PC-9 (cell line): ENCODE measurements around the gene APOL6. TPM values are rescaled to one million over a fixed set of nuclear protein-coding genes. Genes with fewer than 3 reads are reported as not detected.

Experiments
- BruUV-seq: library from RNA; stranded (reverse); fragments of 400-500 nt; replicated peaks from 2 replicates; lab custom pipeline; 2021; lab: Mats Ljungman, UMichigan
- CTCF ChIA-PET: fragments of 300-600 bp; sonication (Branson Sonifier 250); formaldehyde crosslinking; loops from one replicate; lab custom pipeline; 2022; ENCODE audit warnings: antibody characterized with exemption; lab: Charles Lee
- POLR2A ChIA-PET: fragments of 300-600 bp; sonication (Branson Sonifier 250); formaldehyde crosslinking; loops from one replicate; lab custom pipeline; 2022; ENCODE audit warnings: antibody characterized with exemption; ENCODE audit not compliant: unreplicated experiment; lab: Charles Lee
- DNase-seq, 2 experiments: peaks; one replicate each; pipeline versions ENCODE4 v3.0.0 to v3.0.0-alpha.2; 2015 to 2022; ENCODE audit warnings: mixed read lengths in 1 of 2
- H2AFZ ChIP-seq: fragments of 200-600 bp; sonication (generic); 2 replicates; pipeline ENCODE4 v1.8.1; 2017; ENCODE audit warnings: antibody characterized with exemption
- H3F3A ChIP-seq: fragments of 200-600 bp; sonication (generic); 2 replicates; pipeline ENCODE4 v1.8.1; 2017; ENCODE audit warnings: antibody characterized with exemption, mild to moderate bottlenecking, low read depth; ENCODE audit not compliant: insufficient read depth
- H3K27ac ChIP-seq: fragments of 200-600 bp; sonication (generic); 2 replicates; pipeline ENCODE4 v1.6.1; 2016; ENCODE audit warnings: mixed run types
- H3K27me3 ChIP-seq: fragments of 200-600 bp; sonication (generic); 2 replicates; pipeline ENCODE4 v1.6.1; 2016; ENCODE audit warnings: low read depth, mixed run types; ENCODE audit not compliant: insufficient read depth
- H3K36me3 ChIP-seq: fragments of 200-600 bp; sonication (generic); 2 replicates; pipeline ENCODE4 v1.6.1; 2016; ENCODE audit warnings: low read depth, mixed run types
- H3K4me1 ChIP-seq: fragments of 200-600 bp; sonication (generic); replicated peaks from 2 replicates; pipeline ENCODE4 v1.6.1; 2016; ENCODE audit warnings: mixed run types; ENCODE audit not compliant: insufficient read depth
- H3K4me2 ChIP-seq: fragments of 200-600 bp; sonication (generic); 2 replicates; pipeline ENCODE4 v1.6.1; 2017; ENCODE audit warnings: mixed run types
- H3K4me3 ChIP-seq: fragments of 200-600 bp; sonication (generic); 2 replicates; pipeline ENCODE4 v1.6.1; 2016; ENCODE audit warnings: mixed run types
- H3K79me2 ChIP-seq: fragments of 200-600 bp; sonication (generic); 2 replicates; pipeline ENCODE4 v1.6.1; 2017; ENCODE audit warnings: low read depth, mixed run types
- H3K9me2 ChIP-seq: fragments of 200-600 bp; sonication (generic); 2 replicates; pipeline ENCODE4 v1.8.1; 2017; ENCODE audit warnings: mild to moderate bottlenecking; ENCODE audit not compliant: insufficient read depth
- H3K9me3 ChIP-seq: fragments of 200-600 bp; sonication (generic); 2 replicates; pipeline ENCODE4 v1.8.1; 2016; ENCODE audit warnings: low read depth; ENCODE audit not compliant: insufficient read depth
- H4K20me1 ChIP-seq: fragments of 200-600 bp; sonication (generic); 2 replicates; pipeline ENCODE4 v1.8.1; 2017; ENCODE audit not compliant: insufficient read depth
- CTCF ChIP-seq: fragments of 200-600 bp; sonication (generic); conservative IDR thresholded peaks from 2 replicates; pipeline ENCODE4 v1.6.1; 2017; ENCODE audit warnings: mixed run types, antibody characterized with exemption, mild to moderate bottlenecking, moderate library complexity
- EZH2 ChIP-seq: fragments of 200-600 bp; sonication (generic); IDR thresholded peaks from 2 replicates; pipeline ENCODE4 v1.8.0; 2017; ENCODE audit warnings: antibody characterized with exemption, low read depth
- intact Hi-C: fragments of 100-400 bp; cut with micrococcal nuclease; formaldehyde crosslinking; loops from one replicate; pipeline ENCODE4 v1.10.0; 2022; ENCODE audit not compliant: unreplicated experiment
- total RNA-seq: library from RNA; stranded (reverse); gene quantifications from 2 replicates; pipeline ENCODE4 v1.2.3, GENCODE V29; 2021

The APOL6 gene
- total RNA-seq, 1 experiment from 2014 or later: 18.6 TPM

- no peak for TF ChIP-seq CTCF
- no peak for TF ChIP-seq EZH2
- no TSS peak for BruUV-seq
- Histone ChIP-seq H3K4me2 (no peak overlapping the region), H2AFZ (no peak overlapping the region), H4K20me1 (no peaks in the 10 kb centered on the region), H3K27me3 (no peaks in the 10 kb centered on the region), H3F3A (peaks cover 15% of the 10 kb centered on the region; the same call in 1 of the 2 replicates), H3K27ac (no peak overlapping the region), H3K36me3 (no peaks in the 10 kb centered on the region), H3K9me3 (no peaks in the 10 kb centered on the region), H3K4me3 (no peak overlapping the region), H3K79me2 (no peaks in the 10 kb centered on the region), H3K4me1 (peaks cover 22% of the 10 kb centered on the region), H3K9me2 (no peaks in the 10 kb centered on the region)
- intact Hi-C loops: no loop called here
- POLR2A ChIA-PET: no interaction called here
- DNase-seq: no peak
- CTCF ChIA-PET: no interaction called here
Measured at GRCh38 chr22:35641494-35642120, 6.6 kb upstream of the APOL6 start.

GRCh38 chr22:35642305-35642741, 5.9 kb upstream of the APOL6 start:
- ChIA-PET CTCF (interaction anchor here (0.6 kb wide), 1 partner anchor 172 kb away, joined by 7 read pairs; no protein-coding TSS in a partner anchor), POLR2A (no interaction called here)
- Histone ChIP-seq H3K36me3 (no peaks in the 10 kb centered on the region), H3K27ac (no peak overlapping the region), H3K4me2 (no peak overlapping the region), H3K27me3 (no peaks in the 10 kb centered on the region), H3K9me3 (no peaks in the 10 kb centered on the region), H3K4me1 (peaks cover 29% of the 10 kb centered on the region), H3K4me3 (no peak overlapping the region), H3F3A (peaks cover 15% of the 10 kb centered on the region; the same call in 1 of the 2 replicates), H4K20me1 (no peaks in the 10 kb centered on the region), H2AFZ (no peak overlapping the region), H3K9me2 (no peaks in the 10 kb centered on the region), H3K79me2 (no peaks in the 10 kb centered on the region)
- intact Hi-C loops: no loop called here
- no peak for DNase-seq
- TF ChIP-seq CTCF: no peak
- no peak for TF ChIP-seq EZH2
- BruUV-seq: no TSS peak

GRCh38 chr22:35643991-35644390, 4.3 kb upstream of the APOL6 start:
- BruUV-seq: no TSS peak
- peak overlapping the region; percentile 23; the same call in 1 of the 2 replicates for H2AFZ ChIP-seq
- peak overlapping the region; percentile 44 for H3K27ac ChIP-seq
- H3K27me3 ChIP-seq: no peaks in the 10 kb centered on the region
- POLR2A ChIA-PET: no interaction called here
- no peaks in the 10 kb centered on the region for H3K9me2 ChIP-seq
- TF ChIP-seq CTCF: no peak
- TF ChIP-seq EZH2: no peak
- H3K4me1 ChIP-seq: peaks cover 38% of the 10 kb centered on the region
- H3F3A ChIP-seq: peaks cover 15% of the 10 kb centered on the region; the same call in 1 of the 2 replicates
- CTCF ChIA-PET: no interaction called here
- H3K4me3 ChIP-seq: no peak overlapping the region
- DNase-seq: peak; percentile 39 to 68
- H3K4me2 ChIP-seq: peak overlapping the region; percentile 22
- no peaks in the 10 kb centered on the region for H4K20me1 ChIP-seq
- intact Hi-C loops: no loop called here
- H3K9me3 ChIP-seq: no peaks in the 10 kb centered on the region
- H3K79me2 ChIP-seq: peaks cover 7% of the 10 kb centered on the region
- H3K36me3 ChIP-seq: no peaks in the 10 kb centered on the region
